Measurements from ENCODE around the gene AZGP1.
A peak's percentile ranks its signal among the peaks of the same experiment; 100 is the strongest.
"Not testable (repeated sequence)": the region's sequence is repeated elsewhere in the genome, so short reads cannot be mapped to it uniquely, and the experiment has no call there.

AZGP1 gene

DNA sequence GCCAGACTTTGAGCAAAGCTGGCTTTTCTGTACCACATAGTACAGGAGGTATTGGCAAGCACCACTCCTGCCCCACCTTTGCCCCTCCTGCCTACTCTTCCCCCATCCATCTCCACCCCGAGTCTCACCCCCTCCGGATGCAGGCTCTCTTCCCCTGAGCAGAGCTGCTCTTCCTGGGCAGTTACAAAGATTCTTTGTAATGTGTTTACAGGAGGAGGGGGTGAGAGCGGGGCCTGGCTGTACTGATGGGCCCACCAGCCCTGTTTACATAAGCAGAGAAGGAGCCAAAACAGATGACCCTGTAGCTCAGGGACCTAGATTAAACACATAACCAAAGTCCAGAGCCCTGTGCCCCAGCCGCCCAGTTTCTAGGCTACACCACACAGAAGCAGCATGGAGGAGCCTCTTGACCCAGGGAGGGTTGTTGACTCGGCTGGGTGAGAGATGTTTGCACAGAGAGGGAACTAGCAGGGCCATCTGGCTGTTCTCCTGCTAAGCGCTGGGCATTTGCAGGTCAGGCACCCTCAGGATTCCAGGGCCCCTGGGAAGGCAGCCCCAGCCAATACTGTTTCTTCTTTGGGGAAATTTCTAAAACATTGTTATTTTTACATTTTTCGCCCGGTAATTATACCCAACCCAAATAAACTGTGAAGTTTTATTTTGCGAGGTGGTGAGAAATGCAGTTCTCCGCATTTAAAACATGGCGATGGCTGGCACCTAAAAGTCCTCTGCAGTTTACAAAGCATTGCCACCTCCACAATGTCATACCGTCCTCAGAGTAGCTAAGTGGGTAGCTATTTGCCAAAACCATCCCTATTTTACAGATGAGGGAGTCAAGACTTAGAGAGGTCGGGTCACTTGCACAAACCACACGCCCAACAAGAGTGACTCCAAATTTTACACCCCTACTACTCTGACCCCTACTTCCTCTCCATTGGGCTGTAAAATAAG is 28.2 kb upstream of the AZGP1 start:
- intact Hi-C loops (cut with DNase I): no loop called here
- DNase-seq: peak; percentile 37 to 88 (median 64)

DNA sequence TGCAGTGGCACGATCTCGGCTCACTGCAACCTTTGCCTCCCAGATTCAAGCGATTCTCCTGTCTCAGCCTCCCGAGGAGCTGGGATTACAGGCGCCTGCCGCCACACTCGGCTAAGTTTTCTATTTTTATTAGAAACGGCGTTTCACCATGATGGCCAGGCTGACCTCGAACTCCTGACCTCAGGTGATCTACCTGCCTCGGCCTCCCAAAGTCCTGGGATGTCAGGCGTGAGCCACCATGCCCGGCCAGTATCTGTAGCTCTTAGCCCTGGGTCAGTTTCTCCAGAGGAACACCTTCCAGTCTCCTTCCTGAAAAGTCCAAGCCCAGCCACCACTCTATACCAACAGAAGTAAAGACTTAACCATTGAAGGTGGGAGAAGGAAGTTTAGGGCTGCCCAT is 24.4 kb upstream of the AZGP1 start:
- peak in 3 of 42 donors; percentile 1 to 12 (median 11) for DNase-seq
- intact Hi-C loops (cut with DNase I): no loop called here

GRCh38 chr7:99997545-99998137 is 21.8 kb upstream of the AZGP1 start:
- DNase-seq: peak in 38 of 42 donors; percentile 12 to 79 (median 54)
- intact Hi-C loops (cut with DNase I): no loop called here

DNA sequence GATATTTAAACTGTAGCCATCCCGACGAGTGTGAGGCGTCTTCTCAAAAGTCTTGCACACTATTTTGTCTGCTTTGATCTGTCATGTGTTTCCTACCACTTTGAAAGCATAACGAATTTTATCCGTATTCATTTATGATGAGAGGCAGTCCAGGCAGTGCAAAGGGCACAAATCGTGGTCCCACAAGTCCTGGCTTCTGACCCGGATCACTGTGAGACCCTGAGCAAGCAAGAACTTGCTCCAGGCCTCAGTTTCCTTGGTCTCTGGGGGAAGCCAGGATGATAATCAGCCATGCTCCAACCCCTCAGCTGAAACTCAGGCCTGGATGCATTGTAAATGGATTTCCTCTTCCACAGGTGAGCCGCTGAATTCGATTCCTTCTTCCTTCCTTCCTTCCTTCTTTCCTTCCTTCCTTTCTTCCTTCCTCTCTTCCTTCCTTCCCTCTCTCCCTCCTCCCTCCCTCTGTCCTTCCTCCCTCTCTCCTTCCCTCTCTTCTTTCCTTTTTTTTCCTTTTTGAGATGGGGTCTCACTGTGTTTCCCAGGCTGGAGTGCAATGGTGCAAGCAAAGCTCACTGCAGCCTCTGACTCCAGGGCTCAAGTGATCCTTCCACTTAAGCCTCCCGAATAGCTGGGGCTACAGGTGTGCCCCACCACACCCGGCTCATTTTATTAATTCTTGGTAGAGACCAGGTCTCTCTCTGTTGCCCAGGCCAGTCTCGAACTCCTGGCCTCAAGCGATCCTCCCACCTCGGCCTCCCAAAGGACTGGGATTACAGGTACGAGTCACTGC is 21.1 kb upstream of the AZGP1 start:
- DNase-seq: peak in 3 of 42 donors; percentile 0 to 12 (median 5)
- intact Hi-C loops (cut with DNase I): no loop called here

GRCh38 chr7:99994819-99995218 is 19.0 kb upstream of the AZGP1 start:
- intact Hi-C loops (cut with DNase I): loop anchor here (5.0 kb wide), 1 partner anchor 57 kb away; no protein-coding TSS in a partner anchor

GRCh38 chr7:99992330-99993038 is 16.7 kb upstream of the AZGP1 start:
- DNase-seq: no peak
- intact Hi-C loops (cut with DNase I): loop anchor here (5.0 kb wide), 1 partner anchor 60 kb away; no protein-coding TSS in a partner anchor

More at GRCh38 chr7:99994819-99995218, 19.0 kb upstream of the AZGP1 start:
- DNase-seq: peak in 1 of 42 donors; percentile 37

DNA sequence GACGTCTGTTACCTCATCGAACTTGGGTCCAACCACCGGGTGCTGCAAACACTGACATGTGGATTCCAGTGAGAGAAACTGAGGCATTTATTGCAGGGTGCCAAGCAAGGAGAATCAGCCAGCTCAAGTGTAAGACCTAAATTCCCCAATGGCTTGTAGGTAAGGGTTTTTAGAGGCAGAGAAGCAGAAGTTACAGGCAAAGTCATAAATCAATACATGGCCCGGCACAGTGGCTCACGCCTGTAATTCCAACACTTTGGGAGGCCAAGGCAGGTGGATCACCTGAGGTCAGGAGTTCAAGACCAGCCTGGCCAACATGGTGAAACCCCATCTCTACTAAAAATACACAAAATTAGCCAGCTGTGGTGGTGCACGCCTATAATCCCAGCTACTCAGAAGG is 15.7 kb upstream of the AZGP1 start:
- not testable (repeated sequence) for DNase-seq
- intact Hi-C loops (cut with DNase I): loop anchor here (5.0 kb wide), 1 partner anchor 61 kb away; no protein-coding TSS in a partner anchor

DNA sequence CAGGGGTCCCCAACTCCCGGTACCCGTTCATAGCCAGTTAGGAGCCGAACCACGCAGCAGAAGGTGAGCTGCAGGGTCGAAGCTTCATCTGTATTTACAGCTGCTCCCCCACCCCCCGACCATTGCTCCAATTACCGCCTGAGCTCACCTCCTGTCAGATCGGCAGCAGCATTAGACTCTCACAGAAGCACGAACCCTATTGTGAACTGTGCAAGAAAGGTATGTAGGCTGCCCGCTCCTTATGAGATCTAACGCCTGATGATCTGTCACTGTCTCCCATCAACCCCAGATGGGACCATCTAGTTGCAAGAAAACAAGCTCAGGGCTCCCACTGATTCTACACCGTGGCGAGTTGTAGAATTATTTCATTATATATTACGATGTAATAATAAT is 14.6 kb upstream of the AZGP1 start:
- intact Hi-C loops (cut with DNase I): loop anchor here (5.0 kb wide), 1 partner anchor 62 kb away; no protein-coding TSS in a partner anchor
- peak in 13 of 42 donors; percentile 12 to 49 (median 28) for DNase-seq

DNA sequence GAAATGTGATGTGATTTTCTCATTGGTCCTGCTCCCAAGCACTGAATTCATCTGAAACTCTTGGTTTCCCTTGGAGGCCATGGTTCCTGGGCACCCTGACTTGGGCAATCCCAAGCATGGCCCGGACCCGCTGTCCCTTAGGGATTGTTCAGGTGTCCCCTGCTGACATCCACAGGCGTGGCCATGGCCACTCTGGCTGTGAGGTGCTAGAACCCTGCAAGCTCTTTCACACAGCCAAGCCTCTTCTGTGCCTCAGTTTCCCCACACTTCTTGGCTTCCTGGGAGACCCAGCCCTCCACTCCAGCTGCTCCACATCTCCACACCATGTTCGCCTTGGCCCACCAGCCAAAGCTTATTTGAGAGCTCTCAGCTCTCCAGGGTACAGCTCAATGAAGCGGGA is 12.0 kb upstream of the AZGP1 start:
- DNase-seq: no peak
- intact Hi-C loops (cut with DNase I): loop anchor here (5.0 kb wide), 1 partner anchor 71 kb away; the partner anchor contains the start of gene TRIM4

DNA sequence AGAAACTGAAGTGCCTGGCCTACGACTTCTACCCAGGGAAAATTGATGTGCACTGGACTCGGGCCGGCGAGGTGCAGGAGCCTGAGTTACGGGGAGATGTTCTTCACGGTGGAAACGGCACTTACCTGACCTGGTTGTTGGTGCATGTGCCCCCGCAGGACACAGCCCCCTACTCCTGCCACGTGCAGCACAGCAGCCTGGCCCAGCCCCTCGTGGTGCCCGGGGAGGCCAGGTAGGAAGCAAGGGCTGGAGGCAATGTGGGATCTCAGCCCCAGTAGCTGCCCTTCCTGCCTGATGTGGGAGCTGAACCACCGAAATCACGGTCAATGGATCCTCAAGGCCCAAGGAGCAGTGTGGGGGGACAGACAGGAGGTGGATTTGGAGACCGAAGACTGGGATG is 11.5 kb upstream of the AZGP1 start:
- intact Hi-C loops (cut with DNase I): loop anchor here (5.0 kb wide), 1 partner anchor 70 kb away; the partner anchor contains the start of gene TRIM4
- not testable (repeated sequence) for DNase-seq

DNA sequence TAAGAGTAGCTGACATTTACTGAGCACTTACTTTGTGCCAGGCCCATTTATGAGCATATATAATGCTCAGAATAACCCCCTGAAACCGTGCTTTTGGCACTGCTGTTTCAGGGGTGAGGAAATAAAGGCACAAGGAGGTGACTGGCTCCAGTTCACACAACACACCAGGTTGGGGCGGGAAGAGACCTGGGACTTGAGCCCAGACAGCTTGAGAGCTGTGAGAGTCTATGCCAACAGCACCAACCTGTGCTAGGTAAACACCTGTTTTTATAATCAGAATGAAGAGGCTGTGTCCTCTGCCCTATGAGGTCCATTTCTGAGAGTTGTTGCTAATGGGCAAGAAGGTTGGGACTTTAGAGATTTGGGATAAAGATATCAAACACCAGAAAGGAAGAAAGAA is 8.8 kb upstream of the AZGP1 start:
- DNase-seq: no peak
- intact Hi-C loops (cut with DNase I): no loop called here

- DNase-seq; intact Hi-C loops (cut with DNase I): not testable (repeated sequence)
Observed at GRCh38 chr7:99981066-99981465, 5.2 kb upstream of the AZGP1 start.

DNA sequence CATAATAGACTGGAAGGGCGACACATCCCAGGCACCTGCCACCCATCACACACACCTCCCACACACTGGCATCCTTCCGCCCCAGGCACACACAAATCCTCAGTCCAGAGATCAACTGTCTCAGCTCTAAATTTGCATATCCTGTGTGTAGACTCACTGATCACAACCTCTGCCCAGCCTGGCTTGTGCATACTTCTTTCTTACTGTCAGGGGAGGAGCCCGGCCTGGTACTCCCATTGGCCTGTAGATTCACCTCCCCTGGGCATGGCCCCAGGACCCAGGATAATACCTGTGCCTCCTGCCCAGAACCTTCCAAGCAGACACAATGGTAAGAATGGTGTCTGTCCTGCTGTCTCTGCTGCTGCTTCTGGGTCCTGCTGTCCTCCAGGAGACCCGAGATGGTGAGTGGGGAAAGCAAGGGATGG is 4.6 kb upstream of the AZGP1 start:
- intact Hi-C loops (cut with DNase I); DNase-seq: not testable (repeated sequence)

GRCh38 chr7:99979814-99980225 is 4.0 kb upstream of the AZGP1 start:
- peak in 41 of 42 donors; percentile 50 to 92 (median 78) for DNase-seq
- intact Hi-C loops (cut with DNase I): not testable (repeated sequence)

GRCh38 chr7:99976626-99977025 is 795 bp upstream of the AZGP1 start:
- no peak for DNase-seq
- intact Hi-C loops (cut with DNase I): no loop called here

DNA sequence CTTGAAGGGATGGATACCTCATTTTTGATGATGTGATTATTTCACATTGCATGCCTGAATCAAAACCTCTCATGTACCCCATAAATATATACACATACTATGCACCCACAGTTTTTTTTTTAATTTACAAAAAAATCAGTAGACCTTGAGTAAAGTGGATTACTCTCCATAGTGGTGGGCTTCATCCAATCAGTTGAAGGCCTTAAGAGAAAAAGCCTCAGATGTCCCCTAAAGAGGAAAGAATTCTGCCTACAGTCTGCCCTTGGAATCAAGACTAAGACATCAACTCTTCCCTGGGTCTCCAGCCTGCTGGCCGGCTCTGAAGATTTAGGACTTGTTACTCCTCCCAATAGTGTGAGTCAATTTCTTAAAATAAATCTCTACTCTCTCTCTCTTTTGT is 1.1 kb downstream of the AZGP1 start:
- intact Hi-C loops (cut with DNase I): no loop called here
- no peak for DNase-seq

DNA sequence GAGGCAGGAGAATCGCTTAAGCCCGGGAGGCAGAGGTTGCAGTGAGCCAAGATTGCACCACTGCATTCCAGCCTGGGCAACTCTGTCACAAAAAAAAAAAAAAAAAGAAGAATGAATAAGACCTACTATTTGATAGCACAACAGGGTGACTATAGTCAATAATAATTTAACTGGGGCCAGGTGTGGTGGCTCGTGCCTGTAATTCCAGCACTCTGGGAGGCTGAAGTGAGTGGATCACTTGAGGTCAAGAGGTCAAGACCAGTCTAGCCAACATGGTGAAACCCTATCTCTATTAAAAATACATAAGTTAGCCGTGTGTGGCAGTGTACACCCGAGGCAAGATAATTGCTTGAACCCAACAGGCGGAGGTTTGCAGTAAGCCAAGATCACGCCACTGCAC is 2.0 kb downstream of the AZGP1 start:
- DNase-seq; intact Hi-C loops (cut with DNase I): not testable (repeated sequence)

DNA sequence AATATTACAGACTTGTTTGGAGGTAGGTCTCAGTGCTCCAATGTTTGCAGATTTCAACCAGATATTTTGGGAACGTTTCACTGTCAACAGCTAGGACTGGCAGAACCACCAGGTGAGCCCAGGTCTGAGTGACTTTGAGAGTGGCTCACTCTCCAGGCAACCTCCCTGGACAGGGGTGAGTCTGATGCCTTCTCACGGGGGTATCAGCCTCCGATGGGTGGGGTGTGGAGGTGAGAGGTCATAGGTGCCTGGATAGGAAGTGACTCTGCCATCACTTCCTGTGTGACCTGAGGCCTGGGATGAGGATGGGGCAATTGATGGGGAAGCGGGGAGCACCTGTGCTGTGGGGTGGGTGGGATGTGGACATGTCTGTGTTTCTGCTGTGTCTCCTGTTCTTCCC is 4.6 kb downstream of the AZGP1 start:
- DNase-seq: no peak
- intact Hi-C loops (cut with DNase I): no loop called here
